WERI-Rb-1 (cell line): ENCODE data around the gene TBCC.

ENCODE experiments used
- DNase-seq: peaks from one replicate; pipeline ENCODE4 v3.0.0-alpha.2; 2020
- H3K27ac ChIP-seq: fragments of 250-450 bp; sonication (Bioruptor Pico); 2 replicates; pipeline ENCODE4 v1.5.1; 2020; ENCODE audit warnings: mild to moderate bottlenecking, moderate library complexity
- H3K27me3 ChIP-seq: fragments of 250-450 bp; sonication (Bioruptor Pico); 2 replicates; pipeline ENCODE4 v1.5.1; 2021; ENCODE audit warnings: mild to moderate bottlenecking, low read depth, moderate library complexity; ENCODE audit not compliant: insufficient read depth, severe bottlenecking
- H3K36me3 ChIP-seq: fragments of 250-450 bp; sonication (Bioruptor Pico); 2 replicates; pipeline ENCODE4 v1.5.1; 2020; ENCODE audit warnings: mild to moderate bottlenecking, moderate library complexity
- H3K4me3 ChIP-seq: 2 replicates; pipeline ENCODE4 v1.5.1; 2011; ENCODE audit warnings: low read depth, mild to moderate bottlenecking, control low read depth, low read length
- H3K9me3 ChIP-seq: fragments of 250-450 bp; sonication (Bioruptor Pico); 2 replicates; pipeline ENCODE4 v1.5.1; 2021; ENCODE audit warnings: mild to moderate bottlenecking, moderate library complexity; ENCODE audit not compliant: severe bottlenecking
- CTCF ChIP-seq: IDR thresholded peaks from 2 replicates; pipeline ENCODE4 v1.5.1; 2011; ENCODE audit warnings: low read depth, mild to moderate bottlenecking, control low read depth, inconsistent platforms, low read length

Gene TBCC

GRCh38 chr6:42746463-42747391 lies 824 bp upstream of the TBCC start:
- Histone ChIP-seq H3K27ac (peak overlapping the region; percentile 80), H3K4me3 (peak overlapping the region; percentile 95), H3K36me3 (peaks cover 16% of the 10 kb centered on the region), H3K27me3 (no peaks in the 10 kb centered on the region), H3K9me3 (no peaks in the 10 kb centered on the region)
- TF ChIP-seq CTCF: no peak
- peak; percentile 94 for DNase-seq

GRCh38 chr6:42745083-42745639 lies 742 bp downstream of the TBCC start:
- peak; percentile 59 for DNase-seq
- H3K27me3 ChIP-seq: no peaks in the 10 kb centered on the region

DNA sequence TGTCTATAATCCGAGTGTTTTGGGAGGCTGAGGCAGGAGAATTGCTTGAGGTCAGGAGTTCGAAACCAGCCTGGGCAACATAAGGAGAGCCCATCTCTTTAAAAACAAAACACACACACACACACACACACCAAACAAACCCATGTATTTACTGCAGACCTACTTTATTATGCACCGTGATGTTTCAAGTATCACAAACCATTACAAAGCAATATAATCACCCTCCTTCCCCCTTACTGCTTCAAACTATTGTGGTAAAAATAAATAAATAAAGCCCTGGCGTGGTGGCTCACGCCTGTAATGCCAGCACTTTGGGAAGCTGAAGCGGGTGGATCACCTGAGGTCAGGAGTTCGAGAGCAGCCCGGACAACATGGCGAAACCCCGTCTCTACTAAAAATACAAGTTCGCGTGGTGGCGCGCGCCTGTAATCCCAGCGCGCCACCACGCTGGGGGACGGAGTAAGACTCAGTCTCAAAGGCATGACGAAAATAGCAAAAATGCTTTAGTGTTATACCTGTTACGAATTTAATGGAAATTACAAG lies 1.5 kb downstream of the TBCC start:
- peak; percentile 71 for DNase-seq
- peak overlapping the region; percentile 77 for H3K4me3 ChIP-seq
- H3K27ac ChIP-seq: peak overlapping the region; percentile 92
- no peaks in the 10 kb centered on the region for H3K9me3 ChIP-seq
- peak; percentile 28; the same call in 1 of the 2 replicates for TF ChIP-seq CTCF
- H3K36me3 ChIP-seq: peaks cover 16% of the 10 kb centered on the region
- no peaks in the 10 kb centered on the region for H3K27me3 ChIP-seq

More at GRCh38 chr6:42745083-42745639, 742 bp downstream of the TBCC start:
- Histone ChIP-seq H3K27ac (peak overlapping the region; percentile 92), H3K9me3 (no peaks in the 10 kb centered on the region), H3K4me3 (peak overlapping the region; percentile 77), H3K36me3 (peaks cover 16% of the 10 kb centered on the region)
- TF ChIP-seq CTCF: 0 out of 2 replicates have a peak, but pooled peaks have one; percentile 4

GRCh38 chr6:42742116-42742894 lies 3.6 kb downstream of the TBCC start:
- DNase-seq: peak; percentile 91
- Histone ChIP-seq H3K27me3 (no peaks in the 10 kb centered on the region), H3K4me3 (peak overlapping the region; percentile 30), H3K27ac (peak overlapping the region; percentile 92), H3K9me3 (no peaks in the 10 kb centered on the region), H3K36me3 (peaks cover 16% of the 10 kb centered on the region)
- TF ChIP-seq CTCF: no peak

GRCh38 chr6:42740725-42741124 lies 5.2 kb downstream of the TBCC start:
- Histone ChIP-seq H3K27me3 (no peaks in the 10 kb centered on the region), H3K36me3 (peaks cover 14% of the 10 kb centered on the region), H3K27ac (peak overlapping the region; percentile 92), H3K4me3 (no peak overlapping the region), H3K9me3 (no peaks in the 10 kb centered on the region)
- no peak for TF ChIP-seq CTCF
- no peak for DNase-seq
